ENCODE results near the gene TPTE2. TPM values are rescaled to one million over a fixed set of nuclear protein-coding genes. Genes with fewer than 3 reads are reported as not detected.
"Not testable (repeated sequence)": the region's sequence is repeated elsewhere in the genome, so short reads cannot be mapped to it uniquely, and the experiment has no call there.

TPTE2 gene
- polyA plus RNA-seq (0.83 and 1.0 TPM in 2 replicates), polyA minus RNA-seq (0.49 TPM in 1 of 2 replicates, not detected in the other)

GRCh38 chr13:19561127-19561582 is at the start of gene TPTE2:
TSS of gene TPTE2 (minus strand) at chr13:19561532. CDS start at chr13:19503234, 58,298 bp downstream.
- H3K9ac ChIP-seq (ENCODE audit: low read length); H3K79me2 ChIP-seq (replicated peaks; ENCODE audit: insufficient read depth, low read length); H3K27me3 ChIP-seq (ENCODE audit: insufficient read depth, low read depth, low read length); H3K36me3 ChIP-seq (ENCODE audit: insufficient read depth, low read length); H3K4me3 ChIP-seq (ENCODE audit: low read length); H3K9me3 ChIP-seq (ENCODE audit: low read length); H3K27ac ChIP-seq (ENCODE audit: low read length); H3F3A ChIP-seq (ENCODE audit: insufficient read depth, low read length, poor library complexity, severe bottlenecking); H2AFZ ChIP-seq (ENCODE audit: low read depth, low read length); H4K20me1 ChIP-seq (ENCODE audit: insufficient read depth); H3K4me2 ChIP-seq (ENCODE audit: low read length); H3K9me2 ChIP-seq (ENCODE audit: insufficient read depth, low read length): not testable (repeated sequence)

GRCh38 chr13:19607523-19608078 is 46.3 kb upstream of the TPTE2 start:
- Histone ChIP-seq H3K27me3 (ENCODE audit: insufficient read depth, low read depth, low read length) (peaks cover 7% of the 10 kb centered on the region), H3K9ac (ENCODE audit: low read length) (no peak overlapping the region), H2AFZ (ENCODE audit: low read depth, low read length) (no peak overlapping the region), H3K79me2 (replicated peaks; ENCODE audit: insufficient read depth, low read length) (no peaks in the 10 kb centered on the region), H3K4me2 (ENCODE audit: low read length) (no peak overlapping the region), H3K27ac (ENCODE audit: low read length) (no peak overlapping the region), H3K36me3 (ENCODE audit: insufficient read depth, low read length) (no peaks in the 10 kb centered on the region), H4K20me1 (ENCODE audit: insufficient read depth) (no peaks in the 10 kb centered on the region), H3F3A (ENCODE audit: insufficient read depth, low read length, poor library complexity, severe bottlenecking) (no peaks in the 10 kb centered on the region), H3K9me3 (ENCODE audit: low read length) (no peaks in the 10 kb centered on the region), H3K4me3 (ENCODE audit: low read length) (no peak overlapping the region), H3K9me2 (ENCODE audit: insufficient read depth, low read length) (no peaks in the 10 kb centered on the region)
- TF ChIP-seq EZH2 (IDR thresholded peaks at IDR 0.05; ENCODE audit: borderline replicate concordance, insufficient read depth, low read length, poor library complexity, severe bottlenecking) (no peak), REST (IDR thresholded peaks at IDR 0.05; ENCODE audit: borderline replicate concordance) (no peak), EP300 (conservative IDR thresholded peaks at IDR 0.05; ENCODE audit: poor library complexity, severe bottlenecking) (no peak), SMC3 (conservative IDR thresholded peaks at IDR 0.05; ENCODE audit: poor library complexity) (no peak), TAF1 (IDR thresholded peaks at IDR 0.05; ENCODE audit: low read depth) (no peak), MXI1 (conservative IDR thresholded peaks at IDR 0.05; ENCODE audit: poor library complexity, severe bottlenecking) (no peak), POLR2AphosphoS5 (IDR thresholded peaks at IDR 0.05) (no peak), RAD21 (conservative IDR thresholded peaks at IDR 0.05) (no peak), CTCF (IDR thresholded peaks at IDR 0.05; ENCODE audit: poor library complexity, severe bottlenecking) (no peak)
